ENCODE measurements around the gene YY1. TPM values are rescaled to one million over a fixed set of nuclear protein-coding genes. Genes with fewer than 3 reads are reported as not detected.

YY1 gene
- total and polyA plus RNA-seq, 2 experiments from 2014 or later: 27.0 to 73.4 TPM

DNA sequence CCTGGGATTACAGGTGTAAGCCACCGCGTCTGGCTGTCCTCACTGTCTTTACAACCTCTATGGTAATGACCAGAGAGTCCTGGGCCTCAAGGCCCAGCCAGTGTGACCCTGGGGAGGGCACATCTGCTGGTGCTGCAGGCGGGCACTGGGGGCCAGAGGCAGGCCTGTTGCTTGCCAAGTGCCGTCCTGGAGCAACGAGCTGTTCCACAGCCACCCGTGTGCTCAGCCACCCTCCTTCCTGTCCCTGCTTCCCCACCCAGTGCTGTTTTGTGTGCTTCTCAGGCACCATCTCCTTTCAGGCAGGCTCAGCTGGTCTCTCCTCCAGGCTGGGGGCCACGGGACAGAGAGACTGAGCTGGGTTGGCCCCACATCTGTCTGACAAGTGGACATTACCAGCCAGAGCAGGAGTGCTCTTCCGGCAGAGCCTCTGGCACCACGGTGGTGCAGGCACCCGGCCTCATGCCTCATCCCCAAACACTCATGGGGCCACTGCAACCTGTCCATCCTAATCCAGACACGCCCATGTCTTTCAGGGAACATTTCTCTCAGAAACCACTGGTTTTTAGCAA, 93.2 kb downstream of the YY1 start:
- DNase-seq (ENCODE audit: low read depth in 1 of 2, low spot score in 1 of 2): no peak
- H3K27ac ChIP-seq: no peak overlapping the region
- no peaks in the 10 kb centered on the region for H3K27me3 ChIP-seq
- TF ChIP-seq, protein P1, sequence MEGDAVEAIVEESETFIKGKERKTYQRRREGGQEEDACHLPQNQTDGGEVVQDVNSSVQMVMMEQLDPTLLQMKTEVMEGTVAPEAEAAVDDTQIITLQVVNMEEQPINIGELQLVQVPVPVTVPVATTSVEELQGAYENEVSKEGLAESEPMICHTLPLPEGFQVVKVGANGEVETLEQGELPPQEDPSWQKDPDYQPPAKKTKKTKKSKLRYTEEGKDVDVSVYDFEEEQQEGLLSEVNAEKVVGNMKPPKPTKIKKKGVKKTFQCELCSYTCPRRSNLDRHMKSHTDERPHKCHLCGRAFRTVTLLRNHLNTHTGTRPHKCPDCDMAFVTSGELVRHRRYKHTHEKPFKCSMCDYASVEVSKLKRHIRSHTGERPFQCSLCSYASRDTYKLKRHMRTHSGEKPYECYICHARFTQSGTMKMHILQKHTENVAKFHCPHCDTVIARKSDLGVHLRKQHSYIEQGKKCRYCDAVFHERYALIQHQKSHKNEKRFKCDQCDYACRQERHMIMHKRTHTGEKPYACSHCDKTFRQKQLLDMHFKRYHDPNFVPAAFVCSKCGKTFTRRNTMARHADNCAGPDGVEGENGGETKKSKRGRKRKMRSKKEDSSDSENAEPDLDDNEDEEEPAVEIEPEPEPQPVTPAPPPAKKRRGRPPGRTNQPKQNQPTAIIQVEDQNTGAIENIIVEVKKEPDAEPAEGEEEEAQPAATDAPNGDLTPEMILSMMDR (IDR thresholded peaks at IDR 0.05; ENCODE audit: low read depth, low read length): no peak
- no peaks in the 10 kb centered on the region for H3K4me1 ChIP-seq (ENCODE audit: low read depth)
- no peak overlapping the region for H3K4me3 ChIP-seq
- no peaks in the 10 kb centered on the region for H3K36me3 ChIP-seq
- no peaks in the 10 kb centered on the region for H3K9me3 ChIP-seq (ENCODE audit: low read depth)

Other genes with a start within 250 kb of the YY1 start
- gene EVL, start 173.7 kb upstream of the YY1 start, total RNA-seq: 88.1 and 116 TPM in 2 replicates
- 65.3 and 90.8 TPM in 2 replicates for gene EVL, start 173.7 kb upstream of the YY1 start, polyA plus RNA-seq
- 0.49 and 2.7 TPM in 2 replicates for gene DEGS2, start 79.5 kb upstream of the YY1 start, total RNA-seq
- 1.2 and 1.3 TPM in 2 replicates for gene DEGS2, start 79.5 kb upstream of the YY1 start, polyA plus RNA-seq
- gene SLC25A29, start 67.3 kb downstream of the YY1 start, total RNA-seq: 63.3 and 125 TPM in 2 replicates
- 49.4 and 55.8 TPM in 2 replicates for gene SLC25A29, start 67.3 kb downstream of the YY1 start, polyA plus RNA-seq
- not detected in 2 replicates for gene SLC25A47, start 84.2 kb downstream of the YY1 start, total RNA-seq
- gene SLC25A47, start 84.2 kb downstream of the YY1 start, polyA plus RNA-seq: 0.09 and 0.80 TPM in 2 replicates
- 13.1 and 17.2 TPM in 2 replicates for gene WDR25, start 137.3 kb downstream of the YY1 start, total RNA-seq
- 14.1 and 22.0 TPM in 2 replicates for gene WDR25, start 137.3 kb downstream of the YY1 start, polyA plus RNA-seq